ENCODE data around the gene CYP2W1.
A peak's percentile ranks its signal among the peaks of the same experiment; 100 is the strongest.
"Not testable (repeated sequence)": the region's sequence is repeated elsewhere in the genome, so short reads cannot be mapped to it uniquely, and the experiment has no call there.

CYP2W1 gene

DNA sequence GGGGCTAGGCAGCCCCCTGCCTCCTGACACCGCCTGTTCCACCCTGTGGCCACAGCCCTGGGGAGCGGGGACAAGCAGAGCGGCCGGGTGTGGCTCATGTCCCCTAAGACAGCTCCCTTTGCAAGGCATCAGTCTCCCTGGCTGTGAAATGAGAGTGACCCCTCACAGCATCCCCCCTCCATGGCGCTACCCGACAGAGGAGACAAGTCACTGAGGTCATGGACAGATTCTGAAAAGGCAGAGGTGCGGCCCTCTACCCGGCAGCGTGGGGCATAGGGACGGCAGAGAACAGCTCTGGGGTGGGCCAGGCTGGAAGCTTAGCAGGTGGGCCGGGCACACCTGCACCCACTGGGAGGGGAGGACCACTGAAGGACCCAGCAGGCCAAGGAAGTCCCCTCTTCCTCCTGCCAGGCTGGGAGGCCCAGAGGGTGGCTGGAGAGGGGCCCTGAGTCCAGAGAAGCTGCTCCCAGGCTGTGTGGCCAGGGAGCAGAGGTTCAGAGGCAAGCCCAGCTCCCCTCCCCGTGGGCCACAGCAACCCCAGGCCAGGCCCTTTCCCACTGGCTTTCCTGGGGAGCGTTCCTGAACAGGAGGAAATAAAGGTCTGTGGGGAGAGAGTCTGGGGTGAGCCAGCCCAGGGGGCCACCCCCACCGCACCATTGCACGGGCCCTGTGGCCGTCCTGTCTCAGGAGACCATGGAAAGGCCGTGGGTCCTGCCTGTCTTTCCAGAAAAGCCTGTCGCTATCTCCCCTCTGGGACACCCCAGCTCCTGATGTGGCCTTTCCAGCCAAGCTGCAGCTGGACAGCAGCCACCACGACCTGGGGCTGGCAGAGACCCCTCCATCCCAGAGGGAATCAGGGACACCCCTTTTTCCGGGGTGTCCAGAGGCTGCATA, 30.2 kb upstream of the CYP2W1 start:
- no peak for DNase-seq (ENCODE audit: low spot score)

DNA sequence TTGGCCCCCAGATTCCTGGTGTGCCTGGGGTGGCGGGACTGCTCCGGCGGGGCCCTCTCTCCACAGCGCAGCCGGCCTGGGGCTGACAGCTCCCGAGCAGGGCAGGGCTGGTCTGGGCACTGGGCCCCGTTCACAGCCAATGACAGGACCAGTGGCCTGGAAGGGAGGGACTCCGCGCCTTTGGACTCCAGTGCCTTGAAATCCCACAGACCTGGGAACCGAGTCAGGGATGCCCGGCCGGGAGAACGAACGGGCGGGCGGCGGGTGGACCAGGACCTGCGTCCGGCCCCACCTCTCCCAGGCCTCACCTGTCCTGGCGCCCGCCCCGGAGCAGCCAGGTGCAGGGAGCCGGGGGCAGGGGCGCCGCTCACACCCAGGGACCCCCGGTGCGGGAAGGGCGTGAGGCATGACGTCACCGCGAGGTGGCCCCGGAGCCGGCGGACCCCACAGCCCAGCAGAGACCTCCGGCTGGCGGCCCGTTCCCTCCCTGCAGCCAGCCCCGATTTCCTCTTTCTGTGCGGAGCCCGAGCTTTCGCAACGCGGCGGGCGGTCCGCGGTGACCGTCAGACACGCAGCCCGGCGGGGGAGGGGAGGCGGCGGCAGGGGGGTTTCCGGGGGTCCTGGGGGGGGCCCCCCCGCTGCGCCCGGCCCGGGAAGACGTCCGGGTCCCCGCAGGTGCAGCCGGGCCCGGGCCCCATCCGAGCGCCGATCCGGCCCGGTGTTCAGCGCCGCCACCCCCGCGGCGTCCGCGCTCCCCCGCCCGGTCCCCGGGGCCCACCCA, 29.2 kb upstream of the CYP2W1 start:
- DNase-seq (ENCODE audit: low spot score) = no peak

DNA sequence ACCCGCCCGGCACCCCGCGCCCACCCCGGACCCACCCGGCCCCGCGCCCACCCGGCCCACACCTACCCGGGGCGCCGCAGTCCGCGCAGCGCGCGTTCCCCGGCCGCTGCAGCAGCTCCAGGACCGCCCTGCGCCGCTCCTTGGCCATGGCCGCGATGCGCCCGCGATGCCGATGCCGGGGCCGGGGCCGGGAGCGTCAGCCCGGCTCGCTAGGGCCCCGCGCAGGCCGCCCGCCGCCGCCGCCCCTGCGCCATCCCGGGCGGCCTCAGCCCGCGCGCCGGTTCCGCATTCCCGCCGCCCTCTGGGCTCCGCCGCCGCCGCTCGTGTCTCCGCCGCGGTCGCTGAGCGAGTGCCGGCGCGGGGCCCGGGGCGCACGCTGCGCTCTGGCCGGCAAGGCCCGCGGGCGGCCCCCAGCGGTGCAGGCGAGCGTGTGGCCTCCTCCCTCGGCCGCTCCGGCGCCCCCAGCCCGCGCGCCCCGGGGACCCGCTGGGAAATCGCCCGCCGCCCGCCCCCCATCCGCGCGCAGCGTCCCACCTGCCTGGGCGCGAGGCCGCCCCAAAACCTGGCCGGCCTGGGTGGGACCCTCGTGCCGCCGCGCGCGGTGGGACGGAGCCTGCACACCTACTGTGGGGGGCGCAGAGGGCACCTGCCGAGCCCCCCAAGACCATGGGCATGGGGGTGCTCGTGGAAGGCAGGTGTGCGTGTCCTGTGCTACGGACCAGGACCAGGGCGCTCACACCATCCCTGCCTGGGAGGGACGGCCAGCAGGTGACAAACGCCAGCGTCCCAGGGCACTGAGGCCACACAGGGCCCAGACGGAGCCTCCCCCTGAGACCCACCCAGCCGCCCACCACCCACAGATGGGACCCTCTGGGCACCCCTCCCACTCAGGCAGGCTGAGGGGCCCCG, 28.4 kb upstream of the CYP2W1 start, which contains the start of gene ADAP1:
TSS of gene ADAP1 (minus strand) at position 351 of the 909 bp plus-strand sequence. CDS start at position 148, 203 bp downstream.
- DNase-seq (ENCODE audit: low spot score) = peak; percentile 58

DNA sequence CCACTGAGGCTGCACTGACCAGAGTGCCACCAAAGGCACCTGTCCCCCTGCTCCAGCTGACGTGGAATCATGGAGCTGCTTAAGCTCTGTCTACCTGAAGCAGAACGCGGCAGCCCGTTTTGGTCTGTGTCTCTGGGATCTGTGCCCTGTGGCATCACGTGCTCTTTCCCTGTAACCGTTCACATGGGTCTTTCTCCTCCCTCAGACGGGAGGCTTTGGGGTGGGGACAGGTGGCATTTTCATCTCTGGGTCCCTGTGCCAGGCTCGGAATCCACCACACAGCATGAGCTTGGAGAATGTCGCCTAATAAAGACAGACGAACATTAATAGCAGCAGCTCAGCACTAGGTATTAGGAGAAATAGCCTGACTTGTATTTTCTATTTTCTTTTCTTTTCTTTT, 26.9 kb upstream of the CYP2W1 start:
- no peak for DNase-seq (ENCODE audit: low spot score)

DNA sequence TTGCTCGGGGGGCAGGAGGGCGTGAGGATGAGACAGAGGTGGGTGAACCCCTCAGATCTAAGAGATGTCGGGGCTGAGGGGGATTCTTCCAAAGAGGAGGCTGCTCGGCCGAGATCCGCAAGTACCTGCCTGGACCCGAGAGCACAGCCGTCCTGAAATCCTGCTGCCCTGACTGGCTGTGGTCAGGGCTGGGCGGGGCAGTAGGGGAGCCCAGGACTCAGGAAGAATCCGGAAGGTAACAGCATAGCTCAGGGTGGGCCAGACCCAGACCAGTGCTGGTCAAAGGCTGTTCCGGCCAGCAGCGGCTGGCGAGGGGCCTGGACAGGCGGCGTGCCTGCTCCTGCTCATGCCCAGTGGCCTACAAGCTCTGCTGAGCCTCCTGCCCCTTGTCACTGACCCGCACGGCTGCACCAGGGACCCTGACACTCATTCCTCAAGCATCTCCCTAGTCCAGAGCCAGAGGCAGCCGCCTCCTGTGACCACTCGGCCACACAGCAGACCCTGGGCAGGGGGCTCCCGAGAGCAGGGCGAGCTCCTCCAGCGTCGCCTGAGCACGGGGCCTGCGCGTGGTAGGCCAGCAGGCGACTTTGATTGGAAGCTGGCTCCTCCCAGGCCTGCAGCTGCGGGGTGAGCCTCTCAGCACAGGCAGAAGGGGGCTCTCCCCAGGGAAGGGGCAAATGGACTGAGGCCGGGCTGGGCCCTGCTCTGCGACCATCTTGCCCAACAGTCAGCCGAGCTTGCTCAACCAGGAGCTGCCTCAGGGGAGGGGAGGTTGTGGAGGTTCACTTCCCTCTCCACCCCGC, 25.4 kb upstream of the CYP2W1 start:
- no peak for DNase-seq (ENCODE audit: low spot score)

DNA sequence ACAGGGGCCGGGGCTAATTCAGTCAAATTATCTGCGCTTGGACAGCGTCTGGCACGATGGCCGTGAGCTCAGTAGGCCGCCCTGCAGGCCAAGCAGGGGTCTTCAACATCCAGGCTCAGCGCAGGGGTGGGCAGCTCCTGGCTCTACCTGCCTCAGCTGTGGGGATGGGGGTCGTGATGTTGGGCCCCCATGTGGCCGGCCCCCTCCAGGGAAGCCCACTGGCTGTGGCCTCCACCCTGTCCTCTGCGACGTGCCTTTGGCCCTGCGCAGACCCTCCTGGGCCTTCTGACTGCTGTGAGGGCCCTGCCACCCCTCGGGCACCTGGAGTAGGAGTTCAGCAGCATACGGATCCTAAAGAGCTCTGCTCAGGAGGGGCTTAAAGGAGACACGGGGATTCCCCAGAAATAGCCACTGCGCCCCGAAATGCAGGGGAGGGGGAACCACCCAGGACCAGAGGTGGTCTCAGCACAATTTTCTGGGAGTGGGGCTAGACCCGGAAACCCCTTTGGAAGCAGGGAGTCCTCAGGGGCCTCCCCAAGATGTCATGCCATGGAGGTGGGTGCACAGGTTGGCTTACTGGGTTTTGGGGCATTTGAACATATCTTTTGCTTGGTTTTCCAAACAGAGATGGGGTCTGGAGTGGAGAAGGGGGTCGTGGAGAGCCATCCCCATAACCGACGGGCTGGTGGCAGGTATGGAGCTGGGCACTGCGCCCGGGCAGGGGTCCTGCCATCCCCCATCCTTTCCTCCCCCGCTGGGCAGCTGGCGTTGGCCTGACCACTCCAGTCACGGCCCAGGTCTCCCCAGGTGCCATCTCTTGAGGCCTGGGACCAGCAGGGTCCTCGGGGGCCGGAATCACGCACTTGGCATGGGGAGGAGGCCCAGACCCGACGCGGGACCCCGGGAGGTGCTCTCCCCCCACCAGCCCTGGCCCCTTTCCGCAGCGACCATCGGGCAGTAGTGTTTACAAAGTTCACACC, 24.5 kb upstream of the CYP2W1 start:
- DNase-seq (ENCODE audit: low spot score) = no peak

DNA sequence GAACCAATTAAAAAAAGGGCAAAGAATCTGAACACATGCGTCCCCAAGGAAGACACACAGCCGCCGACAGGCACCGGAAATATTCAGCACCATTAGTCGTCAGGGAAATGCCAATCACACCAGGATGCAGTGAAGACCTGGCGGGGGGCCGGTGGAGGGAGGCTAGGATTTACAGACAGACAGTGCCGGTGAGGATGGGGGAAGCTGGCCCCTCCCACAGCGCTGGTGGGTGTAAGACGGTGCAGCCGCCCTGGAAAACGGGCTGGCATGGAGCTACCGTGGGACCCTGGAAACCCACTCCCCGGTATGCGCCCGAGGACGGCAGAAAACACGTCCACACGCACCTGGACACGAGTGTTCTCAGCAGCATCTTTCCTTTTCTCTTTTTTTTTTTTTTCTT, 23.7 kb upstream of the CYP2W1 start:
- DNase-seq (ENCODE audit: low spot score) = no peak

DNA sequence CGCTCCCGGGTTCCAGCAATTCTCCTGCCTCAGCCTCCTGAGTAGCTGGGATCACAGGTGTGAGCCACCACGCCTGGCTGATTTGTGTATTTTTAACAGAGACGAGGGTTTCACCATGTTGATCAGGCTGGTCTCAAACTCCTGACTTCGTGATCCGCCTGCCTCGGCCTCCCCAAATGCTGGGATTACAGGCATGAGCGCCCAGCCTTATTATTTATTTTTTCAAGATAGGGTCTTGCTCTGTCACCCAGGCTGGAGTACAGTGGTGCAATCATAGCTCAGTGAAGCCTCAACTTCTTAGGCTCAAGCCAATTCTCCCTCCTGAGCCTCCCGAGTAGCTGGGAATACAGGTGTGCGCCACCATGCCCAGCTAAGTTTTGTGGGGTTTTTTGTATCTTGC, 23.2 kb upstream of the CYP2W1 start:
- not testable (repeated sequence) for DNase-seq (ENCODE audit: low spot score)

DNA sequence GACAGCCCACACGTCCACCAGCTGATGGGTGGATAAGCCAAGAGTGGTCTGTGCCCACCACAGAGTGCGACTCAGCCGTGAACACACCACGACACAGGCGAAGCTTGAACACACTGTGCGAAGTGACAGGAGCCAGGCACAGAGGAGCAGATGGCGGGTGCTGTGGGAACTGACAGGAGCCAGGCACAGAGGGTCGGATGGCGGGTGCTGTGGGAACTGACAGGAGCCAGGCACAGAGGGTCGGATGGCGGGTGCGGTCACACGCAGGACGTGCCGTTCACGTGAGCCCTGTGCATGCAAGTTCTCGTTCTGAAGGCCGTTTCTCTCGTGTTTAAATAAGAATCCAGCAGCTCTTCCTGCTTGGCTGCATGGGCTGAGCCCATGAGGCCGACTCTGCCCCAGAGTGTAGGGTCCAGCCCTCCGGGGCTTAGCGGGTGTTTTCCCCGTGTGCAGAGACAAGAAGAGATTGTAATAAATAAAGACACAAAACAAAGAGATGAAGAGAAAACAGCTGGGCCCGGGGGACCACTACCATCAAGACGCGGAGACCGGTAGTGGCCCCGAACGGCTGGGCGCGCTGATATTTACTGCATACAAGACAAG, 22.6 kb upstream of the CYP2W1 start:
- DNase-seq (ENCODE audit: low spot score) = no peak

DNA sequence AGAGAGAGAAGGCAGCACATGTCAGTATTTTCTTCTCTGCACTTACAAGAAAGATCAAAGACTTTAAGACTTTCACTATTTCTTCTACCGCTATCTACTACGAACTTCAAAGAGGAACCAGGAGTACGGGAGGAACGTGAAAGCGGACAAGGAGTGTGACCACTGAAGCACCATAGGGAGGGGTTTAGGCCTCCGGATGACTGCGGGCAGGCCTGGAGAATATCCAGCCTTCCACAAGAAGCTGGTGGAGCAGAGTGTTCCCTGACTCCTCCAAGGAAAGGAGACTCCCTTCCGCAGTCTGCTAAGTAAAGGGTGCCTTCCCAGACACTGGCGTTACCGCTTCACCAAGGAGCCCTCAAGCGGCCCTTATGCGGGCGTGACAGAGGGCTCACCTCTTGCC, 22.0 kb upstream of the CYP2W1 start:
- DNase-seq (ENCODE audit: low spot score) = not testable (repeated sequence)

DNA sequence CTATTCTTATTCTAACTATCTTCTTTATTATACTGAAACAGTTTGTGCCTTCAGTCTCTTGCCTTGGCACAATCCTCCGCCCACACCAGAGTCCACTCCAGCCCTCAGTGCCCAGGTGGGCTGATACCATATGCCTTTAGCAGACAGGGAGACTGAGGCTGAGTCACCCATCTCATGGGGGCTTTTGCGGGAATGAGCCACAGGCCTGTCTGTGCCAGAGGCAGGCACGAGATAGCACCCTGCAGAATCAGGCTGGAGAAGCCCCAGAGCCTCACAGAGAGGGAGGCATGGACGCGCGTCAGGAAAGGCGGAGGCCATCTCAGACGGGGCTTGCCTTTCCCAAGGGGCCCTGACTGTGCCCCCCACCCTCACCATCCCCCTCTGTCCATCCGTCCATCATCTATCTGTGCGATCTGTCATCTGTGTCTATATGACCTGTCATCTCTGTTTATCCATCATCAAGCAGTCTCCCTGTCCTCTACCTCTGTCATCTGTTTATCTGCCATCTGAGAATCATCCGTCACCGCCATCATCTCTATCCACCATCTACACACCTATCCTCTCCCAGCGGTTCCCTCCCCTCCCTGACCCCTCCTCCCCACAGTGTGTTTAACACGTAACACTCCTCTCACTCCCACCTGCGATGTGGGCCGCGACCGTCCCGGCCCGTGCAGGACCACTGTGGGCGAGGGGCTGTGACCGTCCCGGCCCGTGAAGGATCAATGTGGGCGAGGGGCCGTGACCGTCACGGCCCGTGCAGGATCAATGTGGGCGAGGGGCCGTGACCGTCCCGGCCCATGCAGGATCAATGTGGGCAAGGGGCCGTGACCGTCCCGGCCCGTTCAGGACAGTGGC, 21.2 kb upstream of the CYP2W1 start:
- no peak for DNase-seq (ENCODE audit: low spot score)

DNA sequence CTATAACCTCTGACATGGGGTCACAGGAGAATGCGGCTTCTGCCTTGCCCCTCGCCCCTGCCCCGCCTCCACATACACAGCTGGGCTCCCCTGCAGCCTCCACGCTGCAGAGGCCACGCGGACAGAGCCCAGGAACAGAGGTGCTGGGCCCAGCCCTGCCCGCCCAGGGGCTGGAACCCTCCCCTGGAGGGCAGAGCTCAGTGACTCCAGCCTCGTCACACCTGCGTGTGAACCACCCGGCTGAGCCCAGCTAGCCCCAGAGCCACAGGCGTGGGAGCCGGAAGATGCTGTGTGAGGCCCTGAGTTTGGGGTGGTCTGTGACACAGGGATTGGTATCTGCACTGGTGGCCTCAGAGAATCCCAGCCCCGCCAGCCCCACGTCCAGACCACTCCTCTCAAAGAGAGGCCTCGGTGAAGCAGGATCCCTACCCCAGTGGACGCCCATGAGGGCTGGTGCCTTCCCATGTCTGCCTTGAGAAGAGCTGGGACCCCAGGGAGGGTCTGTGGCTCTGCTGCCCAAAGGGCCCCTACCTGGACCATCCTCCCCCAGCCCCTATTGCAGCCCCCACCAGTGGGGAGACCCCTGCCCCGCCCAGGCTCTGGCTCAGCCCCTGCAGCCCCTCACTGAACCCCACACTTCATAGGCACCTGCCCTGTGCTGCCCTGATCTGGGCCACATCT, 20.4 kb upstream of the CYP2W1 start:
- no peak for DNase-seq (ENCODE audit: low spot score)

DNA sequence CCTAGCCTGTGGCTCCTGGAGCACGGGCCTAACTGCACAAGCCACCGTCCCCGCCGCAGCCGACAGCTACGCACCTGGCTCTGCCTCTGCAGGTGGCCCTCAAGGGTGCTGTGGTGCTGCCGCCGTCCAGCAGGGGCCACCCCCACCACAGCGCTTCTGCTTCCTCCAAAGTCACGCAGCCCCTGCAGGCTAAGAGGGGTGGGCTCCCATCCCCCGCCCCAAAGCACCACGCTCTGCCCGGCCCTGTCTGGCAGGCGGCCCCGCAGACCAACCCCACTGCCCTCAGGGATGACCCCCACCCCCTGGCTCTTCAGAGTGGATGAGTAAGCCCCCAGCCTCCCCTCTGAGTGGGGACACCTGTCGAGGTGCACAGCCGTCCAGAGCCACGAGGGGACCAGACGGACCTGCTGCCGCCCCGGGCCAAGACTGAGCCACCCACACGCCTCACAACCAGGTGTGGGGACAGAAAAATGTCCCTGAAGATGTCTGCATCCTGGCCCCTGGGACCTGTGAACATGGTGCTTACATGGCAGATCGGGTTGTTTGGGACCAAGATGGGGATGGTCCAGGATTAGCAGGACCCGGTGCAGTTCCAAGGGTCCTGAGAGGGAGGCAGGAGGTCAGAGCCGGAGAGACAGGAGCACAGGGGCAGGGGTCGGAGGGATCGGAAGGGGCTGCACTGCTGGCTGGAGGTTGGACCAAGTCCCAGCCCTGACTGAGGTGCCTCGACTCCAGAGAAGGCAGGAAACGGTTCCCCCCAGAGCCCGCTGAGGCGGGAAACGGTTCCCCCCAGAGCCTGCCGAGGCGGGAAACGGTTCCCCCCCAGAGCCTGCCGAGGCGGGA, 19.5 kb upstream of the CYP2W1 start:
- peak; percentile 9 for DNase-seq (ENCODE audit: low spot score)

DNA sequence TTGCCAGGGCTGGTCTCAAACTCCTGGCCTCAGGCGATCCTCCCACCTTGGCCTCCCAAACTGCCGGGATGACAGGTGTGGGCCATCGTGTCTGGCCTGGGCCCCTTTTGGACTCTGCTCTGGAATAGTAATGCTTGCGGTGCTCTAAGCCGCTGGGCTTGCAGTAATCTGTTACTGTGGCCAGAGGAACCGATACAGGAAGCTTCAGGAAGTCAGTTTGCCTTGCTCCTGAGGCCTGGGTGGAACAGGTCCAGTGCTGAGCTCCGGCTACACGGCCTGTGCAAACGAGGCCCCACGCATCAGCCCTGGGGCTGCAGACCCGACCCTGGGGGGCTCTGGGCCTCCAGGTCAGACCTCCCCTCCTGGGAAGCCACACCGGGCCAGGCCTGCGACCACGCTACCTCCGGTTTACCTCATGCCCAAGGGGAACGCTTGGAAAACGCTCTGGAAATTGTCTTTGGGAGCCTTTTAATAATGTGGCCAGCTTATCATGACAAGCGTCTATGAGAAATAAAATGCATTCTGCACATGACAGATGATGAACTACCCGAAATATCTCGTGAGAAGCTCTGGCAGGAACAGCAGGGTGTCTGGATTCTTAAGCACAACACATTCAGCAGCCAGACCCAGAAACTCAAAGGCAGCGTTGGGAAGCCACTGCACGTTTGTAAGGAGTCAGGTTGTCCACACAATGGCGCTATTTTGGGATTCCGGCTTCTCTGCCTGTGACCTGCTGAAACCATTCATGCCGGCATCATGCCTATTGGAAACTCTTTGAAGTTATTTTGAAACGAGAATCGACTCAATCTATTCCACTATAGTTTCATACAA, 18.4 kb upstream of the CYP2W1 start:
- no peak for DNase-seq (ENCODE audit: low spot score)

DNA sequence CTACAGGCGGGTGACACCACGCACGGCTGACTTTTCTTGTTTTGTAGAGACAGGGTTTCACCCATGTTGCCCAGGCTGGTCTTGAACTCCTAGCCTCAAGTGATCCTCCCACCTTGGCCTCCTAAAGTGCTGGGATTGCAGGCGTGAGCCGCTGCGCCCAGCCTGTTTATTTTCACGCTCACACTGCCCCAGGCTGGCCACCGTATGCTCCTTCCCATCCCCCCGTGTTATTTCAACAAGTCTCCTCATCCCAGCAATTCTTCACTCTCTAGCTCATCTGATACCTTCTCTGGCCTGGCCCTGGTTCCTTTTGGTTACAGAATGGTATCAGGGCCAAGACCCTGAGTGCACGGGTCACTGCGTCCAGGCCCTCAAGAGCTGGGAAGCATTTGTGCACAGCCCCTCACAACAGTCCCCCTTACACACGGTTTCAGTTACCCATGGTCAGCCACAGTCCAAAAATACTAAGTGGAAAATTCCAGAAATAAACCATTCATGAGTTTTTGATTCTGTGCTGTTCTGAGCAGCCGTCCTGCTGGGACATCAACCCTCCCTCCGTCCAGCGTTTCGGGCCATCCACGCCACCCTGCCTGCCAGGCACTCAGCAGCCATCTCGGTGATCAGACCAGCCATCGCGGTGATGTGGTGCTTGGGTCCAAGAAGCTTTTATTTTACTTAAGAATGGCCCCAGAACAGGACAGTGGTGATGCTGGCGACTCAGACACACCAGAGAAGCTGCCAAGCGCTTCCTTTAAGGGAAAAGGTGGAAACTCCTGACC, 16.5 kb upstream of the CYP2W1 start:
- no peak for DNase-seq (ENCODE audit: low spot score)
